CD8-positive, alpha-beta memory T cell (primary cell): ENCODE results near the gene LRP1B. TPM values are rescaled to one million over a fixed set of nuclear protein-coding genes. Genes with fewer than 3 reads are reported as not detected.

Source experiments
- CTCF ChIA-PET: fragments of 350-600 bp; sonication (Branson Sonifier 250); formaldehyde crosslinking; loops from one replicate; lab custom pipeline; 2021; ENCODE audit warnings: antibody characterized with exemption; lab: Charles Lee
- POLR2A ChIA-PET: fragments of 350-600 bp; sonication (Branson Sonifier 250); formaldehyde crosslinking; loops from one replicate; lab custom pipeline; 2021; ENCODE audit warnings: antibody characterized with exemption; lab: Charles Lee
- DNase-seq, 5 donors: peaks; one replicate each; pipeline versions ENCODE4 v3.0.0 to v3.0.0-alpha.2; 2020 to 2022; ENCODE audit warnings: mixed read lengths in 1 of 5
- H3K27ac ChIP-seq: one replicate; pipeline ENCODE4 v1.7.0; 2013; ENCODE audit warnings: low read depth, mild to moderate bottlenecking, low read length, moderate library complexity
- H3K27me3 ChIP-seq: 2 replicates; pipeline ENCODE4 v1.7.0; 2013; ENCODE audit warnings: low read length, mild to moderate bottlenecking; ENCODE audit not compliant: insufficient read depth, poor library complexity, severe bottlenecking
- H3K36me3 ChIP-seq: 2 replicates; pipeline ENCODE4 v1.7.0; 2013; ENCODE audit warnings: mild to moderate bottlenecking, low read length, moderate library complexity; ENCODE audit not compliant: insufficient read depth
- H3K4me1 ChIP-seq: 2 replicates; pipeline ENCODE4 v1.7.0; 2013; ENCODE audit warnings: mild to moderate bottlenecking, low read length, moderate library complexity; ENCODE audit not compliant: insufficient read depth
- H3K4me3 ChIP-seq: 2 replicates; pipeline ENCODE4 v1.7.0; 2013; ENCODE audit warnings: mild to moderate bottlenecking, low read length
- H3K9me3 ChIP-seq: 2 replicates; pipeline ENCODE4 v1.7.0; 2013; ENCODE audit warnings: mild to moderate bottlenecking, low read length
- H3K27ac Mint-ChIP-seq, 8 donors: one replicate each; pipeline ENCODE4 v1.8.0; 2020 to 2021; ENCODE audit warnings: mixed read lengths in 8 of 8, mild to moderate bottlenecking in 6 of 8, inconsistent platforms in 3 of 8, moderate library complexity in 3 of 8
- H3K27me3 Mint-ChIP-seq, 2 donors: one replicate each; pipeline ENCODE4 v1.8.0; 2020 to 2021; ENCODE audit warnings: mixed read lengths in 2 of 2, mild to moderate bottlenecking in 1 of 2, moderate library complexity in 1 of 2
- H3K36me3 Mint-ChIP-seq, 3 donors: one replicate each; pipeline ENCODE4 v1.8.0; 2020 to 2021; ENCODE audit warnings: mixed read lengths in 3 of 3, inconsistent platforms in 1 of 3, mild to moderate bottlenecking in 1 of 3
- H3K4me1 Mint-ChIP-seq, 3 donors: one replicate each; pipeline ENCODE4 v1.8.0; 2020 to 2021; ENCODE audit warnings: mixed read lengths in 3 of 3, inconsistent platforms in 1 of 3, mild to moderate bottlenecking in 1 of 3
- H3K4me3 Mint-ChIP-seq, 7 donors: one replicate each; pipeline ENCODE4 v1.8.0; 2020 to 2021; ENCODE audit warnings: mixed read lengths in 7 of 7, mild to moderate bottlenecking in 6 of 7, moderate library complexity in 4 of 7, inconsistent platforms in 2 of 7
- H3K9me3 Mint-ChIP-seq, 5 donors: one replicate each; pipeline ENCODE4 v1.8.0; 2020 to 2022; ENCODE audit warnings: mixed read lengths in 5 of 5, mild to moderate bottlenecking in 3 of 5, moderate library complexity in 2 of 5, inconsistent platforms in 1 of 5
- polyA plus RNA-seq: library from polyadenylated mRNA; unstranded; fragments of 300-500 nt; fragmentation: Illumina TruSeq; gene quantifications from one replicate; pipeline ENCODE4 v1.2.3, GENCODE V29; 2021
- total RNA-seq, 2 experiments: library from RNA; stranded (reverse); gene quantifications; one replicate each; pipeline ENCODE4 v1.2.3, GENCODE V29; 2021

LRP1B gene
- total and polyA plus RNA-seq, 3 experiments from 2014 or later: not detected

GRCh38 chr2:140775411-140775810 is 1355.4 kb downstream of the LRP1B start:
- Mint-ChIP-seq H3K4me3 (no peak overlapping the region), H3K27me3 (no peaks in the 10 kb centered on the region), H3K9me3 (peaks cover 0 to 23% (median 5%) of the 10 kb centered on the region in 5 donors), H3K27ac (no peak overlapping the region), H3K4me1 (no peaks in the 10 kb centered on the region), H3K36me3 (no peaks in the 10 kb centered on the region)
- ChIA-PET POLR2A (no interaction called here), CTCF (no interaction called here)
- H3K4me1 ChIP-seq: no peaks in the 10 kb centered on the region
- no peaks in the 10 kb centered on the region for H3K27me3 ChIP-seq
- DNase-seq: no peak
- no peak overlapping the region for H3K27ac ChIP-seq
- no peaks in the 10 kb centered on the region for H3K36me3 ChIP-seq
- no peak overlapping the region for H3K4me3 ChIP-seq
- H3K9me3 ChIP-seq: no peaks in the 10 kb centered on the region

GRCh38 chr2:140770645-140771044 is 1360.2 kb downstream of the LRP1B start:
- ChIA-PET CTCF (no interaction called here), POLR2A (no interaction called here)
- DNase-seq: no peak
- H3K36me3 ChIP-seq: no peaks in the 10 kb centered on the region
- no peak overlapping the region for H3K27ac ChIP-seq
- no peaks in the 10 kb centered on the region for H3K9me3 ChIP-seq
- Mint-ChIP-seq H3K36me3 (no peaks in the 10 kb centered on the region), H3K4me3 (no peak overlapping the region), H3K9me3 (peaks cover under 1 to 13% (median 3%) of the 10 kb centered on the region in 5 donors), H3K27ac (no peak overlapping the region), H3K4me1 (no peaks in the 10 kb centered on the region), H3K27me3 (no peaks in the 10 kb centered on the region)
- H3K4me1 ChIP-seq: no peaks in the 10 kb centered on the region
- no peak overlapping the region for H3K4me3 ChIP-seq
- no peaks in the 10 kb centered on the region for H3K27me3 ChIP-seq

- no peaks in the 10 kb centered on the region for H3K36me3 Mint-ChIP-seq
- H3K27ac Mint-ChIP-seq: no peak overlapping the region
- no peaks in the 10 kb centered on the region for H3K27me3 ChIP-seq
- no peak overlapping the region for H3K4me3 ChIP-seq
- POLR2A ChIA-PET: no interaction called here
- no peaks in the 10 kb centered on the region for H3K4me1 Mint-ChIP-seq
- no peaks in the 10 kb centered on the region for H3K36me3 ChIP-seq
- H3K27me3 Mint-ChIP-seq: no peaks in the 10 kb centered on the region
- no peaks in the 10 kb centered on the region for H3K4me1 ChIP-seq
- H3K4me3 Mint-ChIP-seq: no peak overlapping the region
- peaks cover 2 to 40% (median 6%) of the 10 kb centered on the region in 5 donors for H3K9me3 Mint-ChIP-seq
- no peaks in the 10 kb centered on the region for H3K9me3 ChIP-seq
- H3K27ac ChIP-seq: no peak overlapping the region
- CTCF ChIA-PET: no interaction called here
- DNase-seq: no peak
Measured at GRCh38 chr2:140761807-140762206, 1369.0 kb downstream of the LRP1B start.

GRCh38 chr2:140759426-140760156 is 1371.2 kb downstream of the LRP1B start:
- H3K27ac ChIP-seq: no peak overlapping the region
- Mint-ChIP-seq H3K4me3 (no peak overlapping the region), H3K27ac (no peak overlapping the region), H3K27me3 (no peaks in the 10 kb centered on the region), H3K9me3 (peaks cover 0 to 36% (median 7%) of the 10 kb centered on the region in 5 donors), H3K36me3 (no peaks in the 10 kb centered on the region), H3K4me1 (no peaks in the 10 kb centered on the region)
- no peak for DNase-seq
- no peaks in the 10 kb centered on the region for H3K36me3 ChIP-seq
- H3K27me3 ChIP-seq: no peaks in the 10 kb centered on the region
- ChIA-PET CTCF (no interaction called here), POLR2A (no interaction called here)
- no peaks in the 10 kb centered on the region for H3K4me1 ChIP-seq
- H3K9me3 ChIP-seq: no peaks in the 10 kb centered on the region
- no peak overlapping the region for H3K4me3 ChIP-seq

- CTCF ChIA-PET: no interaction called here
- no peak overlapping the region for H3K4me3 Mint-ChIP-seq
- Histone ChIP-seq H3K27me3 (no peaks in the 10 kb centered on the region), H3K27ac (no peak overlapping the region), H3K4me1 (no peaks in the 10 kb centered on the region), H3K9me3 (no peaks in the 10 kb centered on the region), H3K36me3 (no peaks in the 10 kb centered on the region), H3K4me3 (no peak overlapping the region)
- no peak for DNase-seq
- POLR2A ChIA-PET: no interaction called here
- no peaks in the 10 kb centered on the region for H3K36me3 Mint-ChIP-seq
- no peaks in the 10 kb centered on the region for H3K27me3 Mint-ChIP-seq
- no peak overlapping the region for H3K27ac Mint-ChIP-seq
- peaks cover 0 to 26% (median 3%) of the 10 kb centered on the region in 5 donors for H3K9me3 Mint-ChIP-seq
- no peaks in the 10 kb centered on the region for H3K4me1 Mint-ChIP-seq
Measured at GRCh38 chr2:140747665-140748064, 1383.2 kb downstream of the LRP1B start.

- POLR2A ChIA-PET: no interaction called here
- no peak overlapping the region for H3K4me3 ChIP-seq
Measured at GRCh38 chr2:140747090-140747489, 1383.7 kb downstream of the LRP1B start.

GRCh38 chr2:140744379-140744778 is 1386.4 kb downstream of the LRP1B start:
- Mint-ChIP-seq H3K4me3 (no peak overlapping the region), H3K27me3 (no peaks in the 10 kb centered on the region), H3K9me3 (peaks cover 0 to 32% (median 5%) of the 10 kb centered on the region in 5 donors), H3K27ac (no peak overlapping the region), H3K36me3 (no peaks in the 10 kb centered on the region), H3K4me1 (no peaks in the 10 kb centered on the region)
- H3K27ac ChIP-seq: no peak overlapping the region
- H3K4me1 ChIP-seq: no peaks in the 10 kb centered on the region
- no peaks in the 10 kb centered on the region for H3K27me3 ChIP-seq
- ChIA-PET POLR2A (no interaction called here), CTCF (no interaction called here)
- H3K4me3 ChIP-seq: no peak overlapping the region
- H3K9me3 ChIP-seq: no peaks in the 10 kb centered on the region
- no peaks in the 10 kb centered on the region for H3K36me3 ChIP-seq
- DNase-seq: no peak

More at GRCh38 chr2:140747090-140747489, 1383.7 kb downstream of the LRP1B start:
- no peaks in the 10 kb centered on the region for H3K4me1 Mint-ChIP-seq
- H3K27ac Mint-ChIP-seq: no peak overlapping the region
- H3K9me3 ChIP-seq: no peaks in the 10 kb centered on the region
- no peaks in the 10 kb centered on the region for H3K27me3 Mint-ChIP-seq
- H3K27ac ChIP-seq: no peak overlapping the region
- H3K36me3 ChIP-seq: no peaks in the 10 kb centered on the region
- no peak overlapping the region for H3K4me3 Mint-ChIP-seq
- no peaks in the 10 kb centered on the region for H3K36me3 Mint-ChIP-seq
- no peak for DNase-seq
- peaks cover 0 to 26% (median 3%) of the 10 kb centered on the region in 5 donors for H3K9me3 Mint-ChIP-seq
- CTCF ChIA-PET: no interaction called here
- H3K27me3 ChIP-seq: no peaks in the 10 kb centered on the region
- H3K4me1 ChIP-seq: no peaks in the 10 kb centered on the region

- Mint-ChIP-seq H3K4me1 (no peaks in the 10 kb centered on the region), H3K4me3 (no peak overlapping the region)
- no peaks in the 10 kb centered on the region for H3K9me3 ChIP-seq
Measured at GRCh38 chr2:140737006-140737405, 1393.8 kb downstream of the LRP1B start.

More at GRCh38 chr2:140737006-140737405, 1393.8 kb downstream of the LRP1B start:
- Histone ChIP-seq H3K4me1 (no peaks in the 10 kb centered on the region), H3K4me3 (no peak overlapping the region), H3K36me3 (no peaks in the 10 kb centered on the region), H3K27me3 (no peaks in the 10 kb centered on the region), H3K27ac (no peak overlapping the region)
- Mint-ChIP-seq H3K27me3 (no peaks in the 10 kb centered on the region), H3K36me3 (no peaks in the 10 kb centered on the region), H3K27ac (no peak overlapping the region), H3K9me3 (peaks cover 0 to 34% (median 22%) of the 10 kb centered on the region in 5 donors)
- no peak for DNase-seq
- POLR2A ChIA-PET: no interaction called here
- CTCF ChIA-PET: no interaction called here
